Retina (tissue), 1 donor: ENCODE measurements around the gene ANO10.
"Not testable (repeated sequence)": the region's sequence is repeated elsewhere in the genome, so short reads cannot be mapped to it uniquely, and the experiment has no call there.

Experiments
- DNase-seq: peaks from one replicate; pipeline ENCODE4 v3.0.0-alpha.2; 2016

ANO10 gene

GRCh38 chr3:43515970-43516635, 105.7 kb downstream of the ANO10 start:
- DNase-seq = no peak

GRCh38 chr3:43515208-43515917, 106.4 kb downstream of the ANO10 start:
- DNase-seq = no peak

- no peak for DNase-seq
Observed at GRCh38 chr3:43512754-43513404, 108.9 kb downstream of the ANO10 start.

GRCh38 chr3:43506644-43507043, 115.2 kb downstream of the ANO10 start:
- DNase-seq = no peak

GRCh38 chr3:43505351-43505750, 116.5 kb downstream of the ANO10 start:
- DNase-seq = no peak

GRCh38 chr3:43503067-43503728, 118.6 kb downstream of the ANO10 start:
- DNase-seq = no peak

GRCh38 chr3:43499256-43499655, 122.6 kb downstream of the ANO10 start:
- no peak for DNase-seq

- DNase-seq = no peak
Observed at GRCh38 chr3:43497905-43498365, 123.9 kb downstream of the ANO10 start.

- DNase-seq = no peak
Observed at GRCh38 chr3:43497422-43497821, 124.4 kb downstream of the ANO10 start.

- no peak for DNase-seq
Observed at GRCh38 chr3:43496740-43497375, 125.0 kb downstream of the ANO10 start.

- DNase-seq = not testable (repeated sequence)
Observed at GRCh38 chr3:43492932-43493331, 128.9 kb downstream of the ANO10 start.

GRCh38 chr3:43491807-43492206, 130.0 kb downstream of the ANO10 start:
- not testable (repeated sequence) for DNase-seq

- no peak for DNase-seq
Observed at GRCh38 chr3:43490640-43491185, 131.1 kb downstream of the ANO10 start.

- no peak for DNase-seq
Observed at GRCh38 chr3:43489930-43490329, 131.9 kb downstream of the ANO10 start.

- no peak for DNase-seq
Observed at GRCh38 chr3:43485931-43486330, 135.9 kb downstream of the ANO10 start.

GRCh38 chr3:43484926-43485488, 136.8 kb downstream of the ANO10 start:
- no peak for DNase-seq

- no peak for DNase-seq
Observed at GRCh38 chr3:43481375-43481774, 140.4 kb downstream of the ANO10 start.

- DNase-seq = not testable (repeated sequence)
Observed at GRCh38 chr3:43478839-43479238, 143.0 kb downstream of the ANO10 start.

- no peak for DNase-seq
Observed at GRCh38 chr3:43478118-43478785, 143.6 kb downstream of the ANO10 start.

- no peak for DNase-seq
Observed at GRCh38 chr3:43477600-43477999, 144.2 kb downstream of the ANO10 start.

- DNase-seq = no peak
Observed at GRCh38 chr3:43473737-43474136, 148.1 kb downstream of the ANO10 start.

GRCh38 chr3:43473244-43473643, 148.6 kb downstream of the ANO10 start:
- no peak for DNase-seq
